GM12874 (cell line): ENCODE measurements around the gene TBC1D3I.

Source experiments
- CTCF ChIP-seq: IDR thresholded peaks from 2 replicates; pipeline ENCODE4 v1.5.1; 2011; ENCODE audit warnings: low read depth, mild to moderate bottlenecking, control low read depth, low read length, moderate library complexity; ENCODE audit not compliant: insufficient read depth

The TBC1D3I gene

GRCh38 chr17:36205637-36206485, 58.5 kb downstream of the TBC1D3I start:
- no peak for TF ChIP-seq CTCF

- no peak for TF ChIP-seq CTCF
These were observed 59.5 kb downstream of the TBC1D3I start for GRCh38 chr17:36204724-36205500.
